GM19463 (cell line): ENCODE measurements around the gene AURKB.
"Not testable (repeated sequence)": the region's sequence is repeated elsewhere in the genome, so short reads cannot be mapped to it uniquely, and the experiment has no call there.

Source experiments
- ATAC-seq: cut with Tn5 transposase; IDR thresholded peaks from one replicate; pipeline ENCODE4 v1.9.1; 2021; ENCODE audit warnings: mild to moderate bottlenecking, moderate library complexity; ENCODE audit not compliant: unreplicated experiment

The AURKB gene

DNA sequence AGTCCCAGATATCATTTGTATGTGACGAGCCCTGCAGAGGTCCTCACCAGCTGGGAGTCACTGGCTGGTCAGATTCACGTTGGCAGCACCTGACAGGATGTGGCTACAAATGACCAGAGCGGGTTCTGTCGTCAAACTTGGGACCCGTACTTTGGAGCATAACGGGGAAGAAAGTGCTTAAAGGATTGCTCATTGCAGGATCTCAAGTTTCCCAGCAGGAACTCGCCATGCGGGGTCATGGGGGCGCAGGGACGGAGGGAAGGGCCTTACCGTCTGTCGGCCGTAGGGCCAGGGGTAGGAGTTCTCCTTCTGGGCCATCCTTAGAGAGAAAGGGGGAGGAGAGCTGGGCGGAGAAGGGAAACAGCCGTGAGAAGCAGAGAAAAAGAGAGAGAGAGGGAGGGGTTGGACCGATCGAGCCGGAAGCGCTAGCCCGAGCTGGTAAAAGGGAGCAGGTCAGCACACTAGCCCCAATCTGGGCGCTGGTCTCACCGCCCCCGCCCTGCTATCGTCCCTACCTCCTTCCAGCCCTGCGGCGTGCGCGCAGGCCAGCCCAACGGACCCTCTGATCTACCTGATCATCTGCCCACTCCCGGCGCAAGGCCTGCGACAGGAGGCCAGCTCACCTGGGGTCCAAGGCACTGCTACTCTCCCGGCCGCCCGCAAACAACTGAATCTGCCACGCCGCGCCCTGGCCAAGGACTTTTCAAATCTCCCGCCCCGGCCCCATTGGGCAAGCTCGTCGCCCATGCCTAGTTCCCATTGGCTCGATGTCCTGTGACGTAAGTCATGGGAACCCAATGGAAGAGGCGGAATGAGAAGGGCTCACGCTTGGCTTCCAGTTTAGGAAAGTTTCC lies at the start of gene AURKB:
Gene AURKB, minus strand, starts transcription at position 669 of the 854 bp plus-strand sequence. Its CDS starts 351 bp downstream, at position 318.
- ATAC-seq, result peak; percentile 87

- no peak for ATAC-seq
Observed at GRCh38 chr17:8257801-8258200, 47.4 kb upstream of the AURKB start.

GRCh38 chr17:8256691-8257090 lies 46.3 kb upstream of the AURKB start:
- no peak for ATAC-seq

- ATAC-seq, result no peak
Observed at GRCh38 chr17:8256291-8256690, 45.9 kb upstream of the AURKB start.

DNA sequence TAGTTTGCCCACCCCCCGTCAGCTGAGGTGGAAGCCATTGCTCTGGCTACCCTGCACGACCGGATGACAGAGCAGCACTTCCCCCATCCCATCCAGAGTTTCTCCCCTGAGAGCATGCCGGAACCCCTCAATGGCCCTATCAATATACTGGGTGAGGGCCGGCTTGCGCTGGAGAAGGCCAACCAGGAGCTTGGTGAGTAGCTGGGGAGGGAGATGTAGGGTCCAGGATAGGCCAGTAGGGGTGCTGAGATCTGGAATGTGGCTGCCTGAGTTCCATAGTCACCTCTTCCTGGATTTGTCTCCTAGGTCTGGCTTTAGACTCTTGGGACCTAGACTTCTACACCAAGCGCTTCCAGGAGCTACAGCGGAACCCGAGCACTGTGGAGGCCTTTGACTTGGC lies 45.1 kb upstream of the AURKB start:
- ATAC-seq, result no peak

DNA sequence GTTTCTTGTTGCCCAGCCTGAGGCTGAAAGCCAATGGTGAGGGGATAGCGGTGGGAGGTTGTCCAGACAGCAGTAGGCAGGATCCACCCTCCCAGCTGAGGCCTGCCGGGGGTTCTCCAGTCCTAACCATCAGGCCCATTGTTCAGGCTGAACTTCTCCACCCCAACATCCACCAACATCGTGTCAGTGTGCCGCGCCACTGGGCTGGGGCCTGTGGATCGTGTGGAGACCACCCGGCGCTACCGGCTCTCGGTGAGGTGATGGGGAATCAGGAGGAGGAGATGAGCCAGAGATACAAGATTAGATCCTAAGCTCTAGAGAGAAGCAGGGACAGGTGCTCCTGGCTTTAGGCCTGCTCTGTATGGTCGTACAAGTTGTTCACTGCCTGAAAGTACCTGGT lies 44.5 kb upstream of the AURKB start:
- ATAC-seq, result no peak

DNA sequence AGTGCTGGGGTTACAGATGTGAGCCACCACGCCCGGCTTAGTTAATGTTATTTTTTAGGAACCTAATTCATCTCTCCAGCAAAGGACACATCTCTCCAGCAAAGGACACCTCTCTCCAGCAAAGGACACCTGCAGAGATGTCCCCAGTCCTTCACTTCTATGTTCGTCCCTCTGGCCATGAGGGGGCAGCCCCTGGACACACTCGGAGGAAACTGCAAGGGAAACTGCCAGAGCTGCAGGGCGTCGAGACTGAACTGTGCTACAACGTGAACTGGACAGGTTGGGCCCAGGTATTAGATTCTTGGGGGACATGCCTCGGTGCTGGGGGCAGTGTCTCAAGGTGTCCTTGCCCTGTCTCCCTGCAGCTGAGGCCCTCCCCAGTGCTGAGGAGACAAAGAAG lies 43.4 kb upstream of the AURKB start:
- no peak for ATAC-seq

DNA sequence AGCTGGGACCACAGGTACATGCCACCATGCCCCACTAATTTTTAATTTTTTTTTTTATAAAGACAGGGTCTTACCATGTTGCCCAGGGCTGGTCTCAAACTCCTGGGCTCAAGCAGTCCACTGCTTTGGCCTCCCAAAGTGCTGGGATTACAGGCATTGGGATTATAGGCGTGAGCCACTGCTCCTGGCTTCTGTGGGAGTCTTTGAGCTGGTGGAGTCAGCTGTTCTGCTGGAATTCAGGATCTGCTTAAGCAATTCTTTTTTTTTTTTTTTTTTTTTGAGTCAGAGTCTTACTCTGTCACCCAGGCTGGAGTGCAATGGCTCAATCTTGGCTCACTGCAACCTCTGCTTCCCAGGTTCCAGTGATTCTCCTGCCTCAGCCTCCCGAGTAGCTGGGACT lies 41.0 kb upstream of the AURKB start:
- ATAC-seq, result not testable (repeated sequence)

- ATAC-seq, result no peak
Observed at GRCh38 chr17:8249621-8250500, 39.5 kb upstream of the AURKB start.

GRCh38 chr17:8248751-8249607 lies 38.6 kb upstream of the AURKB start, which contains the start of gene PFAS:
PFAS (plus strand) TSS chr17:8249289; CDS start chr17:8253938, 4,649 bp downstream.
- ATAC-seq, result peak; percentile 49

DNA sequence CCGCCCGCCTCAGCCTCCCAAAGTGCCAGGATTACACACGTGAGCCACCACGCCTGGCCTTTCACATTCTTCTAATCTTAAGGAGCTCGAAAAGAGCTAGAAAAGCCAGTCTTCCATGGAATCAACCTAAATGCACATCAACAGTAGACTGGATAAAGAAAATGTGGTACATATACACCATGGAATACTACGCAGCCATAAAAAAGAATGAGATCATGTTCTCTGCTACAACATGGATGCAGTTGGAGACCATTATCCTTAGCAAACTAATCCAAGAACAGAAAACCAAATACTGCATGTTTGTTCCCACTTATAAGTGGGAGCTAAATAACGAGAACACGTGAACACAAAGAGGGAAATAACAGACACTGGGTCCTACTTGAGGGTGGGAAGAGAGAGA lies 34.4 kb upstream of the AURKB start:
- no peak for ATAC-seq

GRCh38 chr17:8243827-8244226 lies 33.5 kb upstream of the AURKB start:
- ATAC-seq, result no peak

- no peak for ATAC-seq
Observed at GRCh38 chr17:8237886-8238285, 27.5 kb upstream of the AURKB start.

DNA sequence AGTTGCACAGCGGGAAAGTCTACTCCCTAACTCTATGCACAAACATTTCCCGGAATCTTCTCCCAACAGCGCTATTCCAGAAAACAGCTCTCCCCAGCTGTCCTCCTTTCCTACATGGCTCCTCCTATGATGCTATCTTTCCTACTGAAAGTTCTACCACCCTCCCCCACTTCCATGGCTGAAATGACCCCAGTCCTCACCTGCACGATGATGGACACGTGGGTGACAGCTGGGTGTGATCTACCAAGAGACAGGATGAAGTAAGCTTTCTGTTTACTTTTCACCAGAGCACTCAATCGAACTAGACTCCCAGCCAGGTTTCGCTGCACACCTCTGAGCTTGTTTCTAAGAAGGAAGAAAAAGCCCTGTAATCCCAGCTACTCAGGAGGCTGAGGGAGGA lies 26.8 kb upstream of the AURKB start:
- no peak for ATAC-seq

DNA sequence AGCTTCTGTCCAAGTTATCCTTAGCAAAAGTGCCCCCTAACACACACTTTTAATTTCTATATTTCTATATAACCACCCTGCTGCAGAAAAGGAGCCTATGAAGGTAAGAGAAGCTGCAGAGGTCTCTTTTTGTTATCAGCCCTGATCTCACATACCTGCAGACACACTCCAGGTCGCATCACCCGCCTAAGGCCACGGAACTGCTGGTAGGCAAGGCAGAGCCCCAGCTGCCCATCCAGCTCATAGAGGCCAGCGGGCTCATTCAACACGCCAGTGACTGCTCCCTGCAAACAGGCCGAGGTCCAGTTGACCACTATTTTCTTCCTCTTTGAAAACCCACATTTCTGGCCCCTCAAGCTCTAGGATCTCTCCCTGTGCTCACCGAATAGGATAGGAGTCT lies 25.3 kb upstream of the AURKB start:
- no peak for ATAC-seq

- no peak for ATAC-seq
Observed at GRCh38 chr17:8234361-8235270, 24.2 kb upstream of the AURKB start.

DNA sequence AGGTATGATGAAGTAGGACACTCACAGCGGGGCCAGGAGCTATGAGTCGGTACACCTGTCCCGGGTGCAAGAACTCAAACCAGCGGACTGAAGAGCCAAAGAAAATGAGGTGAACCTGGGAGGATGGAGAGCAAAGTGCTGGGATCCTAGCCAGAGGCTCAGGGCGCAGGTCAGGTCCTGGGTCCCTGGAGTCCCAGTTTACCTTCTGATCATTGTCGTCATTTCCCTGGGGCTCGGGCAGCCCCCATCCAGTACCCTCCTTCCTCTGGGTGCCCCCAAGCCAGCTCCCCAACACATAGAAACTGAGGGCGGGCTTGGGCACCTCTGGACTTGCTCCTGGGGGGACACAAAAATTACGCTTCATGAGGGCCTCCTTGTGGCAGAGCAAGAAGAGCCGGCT lies 21.3 kb upstream of the AURKB start:
- no peak for ATAC-seq

DNA sequence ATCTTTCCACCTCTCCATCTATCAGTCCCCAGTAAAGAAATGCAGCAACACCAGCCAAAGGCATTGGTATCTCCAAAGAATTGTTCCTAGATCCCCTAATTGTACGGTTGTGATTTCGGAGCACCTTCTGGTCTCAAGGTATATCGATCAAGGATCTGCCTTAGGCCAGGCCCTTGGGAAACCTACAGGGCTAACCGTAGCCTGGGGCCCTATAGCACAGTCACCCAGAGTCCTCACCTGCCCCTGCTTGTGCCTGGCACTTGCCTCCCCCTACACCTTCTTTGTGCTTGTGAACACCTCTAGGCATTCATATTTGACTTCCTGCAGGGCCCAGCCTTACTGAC lies 16.8 kb upstream of the AURKB start:
- no peak for ATAC-seq

GRCh38 chr17:8226536-8227237 lies 16.3 kb upstream of the AURKB start:
- ATAC-seq, result no peak
